RKO (cell line): ENCODE data around the gene GPR55.
A peak's percentile ranks its signal among the peaks of the same experiment; 100 is the strongest.

ENCODE experiments used
- DNase-seq: peaks from one replicate; pipeline ENCODE4 v3.0.0-alpha.2; 2016; ENCODE audit warnings: low spot score

GPR55 gene

GRCh38 chr2:230900336-230900995, 24.6 kb downstream of the GPR55 start:
- no peak for DNase-seq

- DNase-seq, result peak; percentile 40
Measured at GRCh38 chr2:230899786-230900185, 25.3 kb downstream of the GPR55 start.

GRCh38 chr2:230899287-230899686, 25.8 kb downstream of the GPR55 start:
- DNase-seq, result no peak

GRCh38 chr2:230898713-230899091, 26.3 kb downstream of the GPR55 start:
- no peak for DNase-seq

GRCh38 chr2:230898016-230898712, 26.9 kb downstream of the GPR55 start:
- no peak for DNase-seq

GRCh38 chr2:230896346-230897115, 28.5 kb downstream of the GPR55 start:
- no peak for DNase-seq

GRCh38 chr2:230895536-230896345, 29.3 kb downstream of the GPR55 start:
- no peak for DNase-seq

- no peak for DNase-seq
Measured at GRCh38 chr2:230893841-230894781, 30.9 kb downstream of the GPR55 start.

- DNase-seq, result no peak
Measured at GRCh38 chr2:230893338-230893737, 31.7 kb downstream of the GPR55 start.

- DNase-seq, result no peak
Measured at GRCh38 chr2:230891509-230891908, 33.5 kb downstream of the GPR55 start.

GRCh38 chr2:230891064-230891463, 34.0 kb downstream of the GPR55 start:
- no peak for DNase-seq

- no peak for DNase-seq
Measured at GRCh38 chr2:230890646-230891045, 34.4 kb downstream of the GPR55 start.

GRCh38 chr2:230889911-230890601, 35.0 kb downstream of the GPR55 start:
- DNase-seq, result no peak

GRCh38 chr2:230888824-230889400, 36.1 kb downstream of the GPR55 start:
- no peak for DNase-seq

- DNase-seq, result no peak
Measured at GRCh38 chr2:230887342-230887741, 37.7 kb downstream of the GPR55 start.

GRCh38 chr2:230886671-230887071, 38.4 kb downstream of the GPR55 start:
- DNase-seq, result no peak

GRCh38 chr2:230886206-230886605, 38.8 kb downstream of the GPR55 start:
- no peak for DNase-seq

- no peak for DNase-seq
Measured at GRCh38 chr2:230885463-230886130, 39.4 kb downstream of the GPR55 start.

GRCh38 chr2:230881840-230882239, 43.2 kb downstream of the GPR55 start:
- DNase-seq, result no peak

- no peak for DNase-seq
Measured at GRCh38 chr2:230879891-230880290, 45.2 kb downstream of the GPR55 start.
